HepG2 (cell line): ENCODE measurements around the gene FHL1. TPM values are rescaled to one million over a fixed set of nuclear protein-coding genes. Genes with fewer than 3 reads are reported as not detected.

Source experiments
- ATAC-seq: fragments of 200-7000 bp; cut with Tn5 transposase; 3 replicates; pipeline ENCODE4 v1.9.1; 2020; ENCODE audit warnings: mild to moderate bottlenecking, moderate library complexity
- BruUV-seq: library from RNA; stranded (reverse); fragments of 400-500 nt; replicated peaks from 2 replicates; lab custom pipeline; 2021; lab: Mats Ljungman, UMichigan
- CTCF ChIA-PET: fragments of 300-600 bp; formaldehyde crosslinking; extraction: SDS; loops from one replicate; lab custom pipeline; 2021; ENCODE audit warnings: low total read pairs, inconsistent platforms, low intra/inter-chr PET ratio; lab: Yijun Ruan, JAX
- POLR2A ChIA-PET: fragments of 350-600 bp; sonication (Branson Sonifier 250); formaldehyde crosslinking; loops from one replicate; lab custom pipeline; 2020; ENCODE audit warnings: antibody characterized with exemption, inconsistent platforms; lab: Yijun Ruan, JAX
- DNase-seq: peaks from one replicate; pipeline ENCODE4 v3.0.0-alpha.2; 2015; ENCODE audit warnings: low spot score
- FAIRE-seq: peaks from 3 replicates; lab custom pipeline; 2011; peaks lifted over from hg19 to GRCh38; lab: Jason Lieb, UNC
- H2AFZ ChIP-seq: one replicate; pipeline ENCODE4 v1.6.1; 2011; ENCODE audit warnings: low read length, inconsistent platforms
- H3K27ac ChIP-seq: fragments of 300-600 bp; 3 replicates; pipeline ENCODE4 v1.8.0; 2011; ENCODE audit warnings: mixed run types, mild to moderate bottlenecking, mixed read lengths, low read length, inconsistent platforms; ENCODE audit not compliant: insufficient read depth; ENCODE audit errors: extremely low read length
- H3K27me3 ChIP-seq, 2 experiments: fragments of 200-600 bp in 1 of 2; 2 replicates in 1 of 2; 3 replicates in 1 of 2; pipeline versions ENCODE4 v1.6.0 to v1.8.0; 2011; ENCODE audit warnings: low read length in 2 of 2, mild to moderate bottlenecking in 2 of 2, moderate library complexity in 2 of 2, inconsistent platforms in 1 of 2; ENCODE audit not compliant: insufficient read depth in 2 of 2, control insufficient read depth in 1 of 2
- H3K36me3 ChIP-seq, 2 experiments: fragments of 200-600 bp in 1 of 2; replicated peaks in 1 of 2; 2 replicates in 1 of 2; 3 replicates in 1 of 2; pipeline versions ENCODE4 v1.5.1 to v1.8.0; 2011; ENCODE audit warnings: low read length in 2 of 2, inconsistent platforms in 1 of 2; ENCODE audit not compliant: insufficient read depth in 2 of 2, control insufficient read depth in 1 of 2
- H3K4me1 ChIP-seq: 2 replicates; pipeline ENCODE4 v1.5.1; 2012; ENCODE audit warnings: low read length, inconsistent platforms; ENCODE audit not compliant: insufficient read depth
- H3K4me2 ChIP-seq: 2 replicates; pipeline ENCODE4 v1.6.0; 2011; ENCODE audit warnings: low read depth, low read length, inconsistent platforms
- H3K4me3 ChIP-seq, 3 experiments: fragments of 200-600 bp in 1 of 3; sonication (generic), shearing (Covaris generic) in 1 of 3; replicated peaks in 1 of 3; 2 replicates each; pipeline ENCODE4 v1.5.1; 2011 to 2016; ENCODE audit warnings: low read length in 3 of 3, inconsistent platforms in 2 of 3, low read depth in 2 of 3, mild to moderate bottlenecking in 2 of 3, control low read depth in 1 of 3, mixed read lengths in 1 of 3; ENCODE audit not compliant: insufficient read depth in 1 of 3
- H3K79me2 ChIP-seq: one replicate; pipeline ENCODE4 v1.6.1; 2011; ENCODE audit warnings: low read length, inconsistent platforms; ENCODE audit not compliant: insufficient read depth
- H3K9ac ChIP-seq: 2 replicates; pipeline ENCODE4 v1.6.0; 2011; ENCODE audit warnings: mild to moderate bottlenecking, low read depth, low read length, inconsistent platforms; ENCODE audit not compliant: insufficient read depth
- H3K9me3 ChIP-seq: 2 replicates; pipeline ENCODE4 v1.5.1; 2012; ENCODE audit warnings: mild to moderate bottlenecking, low read length
- H4K20me1 ChIP-seq: 2 replicates; pipeline ENCODE4 v1.6.0; 2011; ENCODE audit warnings: inconsistent platforms, mild to moderate bottlenecking, low read length, moderate library complexity; ENCODE audit not compliant: insufficient read depth
- BHLHE40 ChIP-seq: IDR thresholded peaks from 2 replicates; pipeline ENCODE4 v1.6.1; 2011; ENCODE audit warnings: low read length, improper control_type of control experiment
- GTF3A ChIP-seq: sonication (generic); formaldehyde crosslinking; conservative IDR thresholded peaks from 2 replicates; pipeline ENCODE4 v1.4.0; 2020; ENCODE audit warnings: mild to moderate bottlenecking, missing genetic modification reagents
- KDM5A ChIP-seq: fragments of 200-600 bp; sonication (generic); IDR thresholded peaks from 2 replicates; pipeline ENCODE4 v1.7.0; 2018; ENCODE audit warnings: antibody characterized with exemption, mild to moderate bottlenecking, low read length, borderline replicate concordance
- KLF9 ChIP-seq: IDR thresholded peaks from 2 replicates; pipeline ENCODE4 v1.6.1; 2016; ENCODE audit warnings: low read depth
- NAIF1 ChIP-seq: sonication (generic); formaldehyde crosslinking; IDR thresholded peaks from 2 replicates; pipeline ENCODE4 v1.5.0; 2020; ENCODE audit warnings: mild to moderate bottlenecking, missing genetic modification reagents, borderline replicate concordance
- STAG1 ChIP-seq: sonication (generic); formaldehyde crosslinking; IDR thresholded peaks from 2 replicates; pipeline ENCODE4 v1.4.0; 2020; ENCODE audit warnings: missing genetic modification reagents
- THAP9 ChIP-seq: sonication (generic); formaldehyde crosslinking; IDR thresholded peaks from 2 replicates; pipeline ENCODE4; 2020; ENCODE audit warnings: missing genetic modification reagents, mild to moderate bottlenecking, borderline replicate concordance
- ZBTB34 ChIP-seq: sonication (generic); formaldehyde crosslinking; IDR thresholded peaks from 2 replicates; pipeline ENCODE4 v1.8.0; 2022; ENCODE audit warnings: mild to moderate bottlenecking, missing genetic modification reagents
- ZFP41 ChIP-seq: sonication (generic); formaldehyde crosslinking; IDR thresholded peaks from 2 replicates; pipeline ENCODE4 v1.4.0; 2020; ENCODE audit warnings: mild to moderate bottlenecking, missing genetic modification reagents, borderline replicate concordance
- ZNF296 ChIP-seq: sonication (generic); formaldehyde crosslinking; conservative IDR thresholded peaks from 2 replicates; pipeline ENCODE4 v1.5.0; 2020; ENCODE audit warnings: mild to moderate bottlenecking, missing genetic modification reagents
- ZNF501 ChIP-seq: sonication (generic); formaldehyde crosslinking; IDR thresholded peaks from 2 replicates; pipeline ENCODE4 v1.5.1; 2020; ENCODE audit warnings: mild to moderate bottlenecking, moderate library complexity, missing genetic modification reagents
- ZNF556 ChIP-seq: sonication (generic); formaldehyde crosslinking; IDR thresholded peaks from 2 replicates; pipeline ENCODE4 v1.4.0; 2020; ENCODE audit warnings: mild to moderate bottlenecking, missing genetic modification reagents, borderline replicate concordance
- ZNF569 ChIP-seq: sonication (generic); formaldehyde crosslinking; IDR thresholded peaks from 2 replicates; pipeline ENCODE4 v1.5.0; 2020; ENCODE audit warnings: mild to moderate bottlenecking, missing genetic modification reagents, moderate library complexity, borderline replicate concordance
- ZNF609 ChIP-seq: sonication (generic); formaldehyde crosslinking; IDR thresholded peaks from 2 replicates; pipeline ENCODE4 v1.4.0; 2020; ENCODE audit warnings: mild to moderate bottlenecking, missing genetic modification reagents, borderline replicate concordance
- ZNF792 ChIP-seq: IDR thresholded peaks from 2 replicates; pipeline ENCODE4 v1.6.1; 2016
- ZNF879 ChIP-seq: sonication (generic); formaldehyde crosslinking; IDR thresholded peaks from 2 replicates; pipeline ENCODE4 v1.8.1; 2023; ENCODE audit warnings: missing genetic modification reagents
- WGBS: methylation state at CpG from one replicate; pipeline ENCODE4 v1.1.6; 2017; ENCODE audit warnings: low lambda C conversion rate; 5-methylcytosine and 5-hydroxymethylcytosine counted together
- in situ Hi-C: cut with HindIII; loops from 2 replicates; pipeline ENCODE4 v1.10.0; 2017; ENCODE audit warnings: low pct_unique_long_range_greater_than_20kb; ENCODE audit not compliant: extremely low pct_ligation_motif_present
- intact Hi-C: fragments of 100-400 bp; cut with micrococcal nuclease; formaldehyde crosslinking; loops from one replicate; pipeline ENCODE4 v1.10.0; 2022; ENCODE audit not compliant: unreplicated experiment
- polyA plus RNA-seq, 8 experiments: library from polyadenylated mRNA; depleted of rRNA in 3 of 8; stranded (reverse) in 7 of 8; unstranded in 1 of 8; fragments of >200 nt; fragmentation: Illumina TruSeq in 4 of 8; extraction: Trizol in 4 of 8; gene quantifications; 2 replicates each; pipeline versions ENCODE4 v1.2.1 to v1.2.3, GENCODE V29; 2011 to 2016; ENCODE audit warnings: low read depth in 4 of 8, missing spikeins in 1 of 8, mixed read lengths in 1 of 8; ENCODE audit not compliant: insufficient read depth in 1 of 8
- total RNA-seq, 5 experiments: library from RNA; depleted of rRNA; stranded (reverse); fragments of >200 nt; fragmentation: Illumina TruSeq; extraction: Trizol; gene quantifications; 2 replicates each; pipeline ENCODE4 v1.2.3, GENCODE V29; 2016; ENCODE audit warnings: low read depth in 1 of 5

FHL1 gene
- total and polyA plus RNA-seq, 2 of the 13 experiments (the other 11 are each of a cell fraction or from before 2014, with no cell fraction given): 0.33 TPM; not detected in 1

GRCh38 chrX:136207546-136207945 lies 60.2 kb downstream of the FHL1 start:
- no TSS peak for BruUV-seq
- in situ Hi-C loops: no loop called here
- POLR2A ChIA-PET: no interaction called here
- H3K27ac ChIP-seq: no peak overlapping the region
- CTCF ChIA-PET: no interaction called here
- H3K9me3 ChIP-seq: no peaks in the 10 kb centered on the region
- no peak overlapping the region for H2AFZ ChIP-seq
- WGBS: no CpG with 5 or more reads among the region's 4 CpGs
- intact Hi-C loops: loop anchor here (5.0 kb wide), 1 partner anchor 180 kb away; no protein-coding TSS in a partner anchor
- H3K9ac ChIP-seq: no peak overlapping the region
- FAIRE-seq (no peak), DNase-seq (no peak), ATAC-seq (no peak)
- H3K4me2 ChIP-seq: no peak overlapping the region
- no peaks in the 10 kb centered on the region for H3K79me2 ChIP-seq
- H3K4me1 ChIP-seq: no peaks in the 10 kb centered on the region
- no peaks in the 10 kb centered on the region for H3K36me3 ChIP-seq
- H3K27me3 ChIP-seq: no peaks in the 10 kb centered on the region; a peak in 2 of 5 replicates
- H3K4me3 ChIP-seq: no peak overlapping the region
- H4K20me1 ChIP-seq: no peaks in the 10 kb centered on the region
- TF ChIP-seq KLF9 (CRISPR knock-in tag) (no peak), KDM5A (no peak), ZNF879 (no peak), NAIF1 (CRISPR knock-in tag) (no peak), THAP9 (no peak), STAG1 (CRISPR knock-in tag) (no peak), ZNF609 (no peak), ZNF556 (CRISPR knock-in tag) (no peak), GTF3A (no peak), ZNF792 (CRISPR knock-in tag) (no peak), ZFP41 (CRISPR knock-in tag) (no peak), BHLHE40 (no peak), ZNF501 (CRISPR knock-in tag) (no peak), ZNF296 (CRISPR knock-in tag) (no peak), ZBTB34 (CRISPR knock-in tag) (no peak), ZNF569 (CRISPR knock-in tag) (no peak)
